ENCODE results near the gene ARMC2.
"Not testable (repeated sequence)": the region's sequence is repeated elsewhere in the genome, so short reads cannot be mapped to it uniquely, and the experiment has no call there.

Gene ARMC2

DNA sequence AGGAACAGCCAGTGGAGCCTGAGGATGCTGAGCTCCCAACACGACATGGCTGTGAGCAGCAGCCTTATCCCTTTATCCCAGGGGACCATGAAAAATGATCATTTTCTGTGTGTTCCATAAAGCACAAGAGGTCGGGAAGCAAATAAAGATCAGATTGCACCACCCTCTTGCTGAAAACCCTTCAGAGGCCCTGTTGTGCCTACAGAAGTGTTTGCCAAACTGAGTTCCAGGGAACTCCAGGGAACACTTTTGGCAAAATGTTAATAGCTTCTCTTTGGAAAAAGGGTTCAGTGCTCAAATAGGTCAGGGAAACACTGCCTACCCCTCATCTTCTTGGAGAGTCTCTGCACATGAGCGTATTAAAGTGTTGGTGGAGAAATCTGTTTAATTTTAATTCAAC lies 24.4 kb downstream of the ARMC2 start:
- DNase-seq: no peak

DNA sequence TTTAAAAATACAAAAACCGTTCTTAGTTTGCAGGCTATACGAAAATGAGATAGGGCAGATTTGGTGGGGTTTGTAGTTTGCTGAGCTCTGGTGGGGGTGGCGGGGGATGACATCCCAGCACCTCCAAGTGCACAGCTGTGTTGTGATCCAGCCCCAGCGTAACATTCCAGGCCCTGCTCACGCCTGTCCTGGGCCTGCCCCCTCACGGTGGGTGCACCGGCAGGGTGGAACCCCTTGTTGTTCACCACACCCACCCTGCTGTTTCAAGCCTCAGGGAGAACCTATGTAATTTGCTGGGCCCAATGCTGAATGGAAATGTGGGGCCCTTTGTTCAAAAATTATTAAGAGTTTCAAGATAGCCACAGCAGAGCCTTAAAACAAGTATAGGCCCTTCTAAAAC lies 25.0 kb downstream of the ARMC2 start:
- no peak for DNase-seq

- DNase-seq: no peak
Measured at GRCh38 chr6:108873971-108874370, 25.7 kb downstream of the ARMC2 start.

- no peak for DNase-seq
Measured at GRCh38 chr6:108874470-108875160, 26.4 kb downstream of the ARMC2 start.

- DNase-seq: no peak
Measured at GRCh38 chr6:108875161-108875555, 26.9 kb downstream of the ARMC2 start.

DNA sequence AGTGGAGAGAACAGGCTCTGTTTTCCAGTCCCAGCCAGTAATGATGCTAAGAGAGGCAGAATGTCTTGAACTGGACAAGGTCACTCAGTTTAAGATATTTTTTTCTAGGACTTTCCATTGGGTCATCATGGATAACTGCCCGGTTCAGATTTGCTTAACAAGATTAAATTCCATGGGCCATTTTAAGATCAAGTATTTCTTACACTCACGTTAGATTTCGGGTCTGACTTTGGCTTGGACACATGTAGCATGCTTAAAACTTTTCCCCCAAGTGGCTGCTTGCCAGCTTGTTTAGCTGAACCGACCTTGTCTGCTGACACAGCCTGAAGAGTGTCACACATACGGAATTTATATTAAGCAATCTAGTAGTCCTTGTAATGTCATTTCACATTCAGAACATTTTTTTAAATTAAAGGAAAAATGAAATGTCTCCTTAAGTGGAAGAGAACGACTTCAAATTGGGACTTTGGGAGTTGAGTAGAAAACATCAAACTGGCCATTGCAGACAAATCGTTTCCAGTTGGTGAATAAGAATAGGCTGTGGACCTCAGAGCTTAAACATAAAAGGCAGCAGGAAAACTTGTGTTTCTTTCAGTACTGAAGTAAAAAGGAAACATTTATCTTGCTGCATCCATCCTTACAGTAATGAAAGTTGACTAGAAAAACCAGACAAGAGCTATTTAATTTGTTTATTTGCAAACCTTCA lies 29.0 kb downstream of the ARMC2 start:
- no peak for DNase-seq

DNA sequence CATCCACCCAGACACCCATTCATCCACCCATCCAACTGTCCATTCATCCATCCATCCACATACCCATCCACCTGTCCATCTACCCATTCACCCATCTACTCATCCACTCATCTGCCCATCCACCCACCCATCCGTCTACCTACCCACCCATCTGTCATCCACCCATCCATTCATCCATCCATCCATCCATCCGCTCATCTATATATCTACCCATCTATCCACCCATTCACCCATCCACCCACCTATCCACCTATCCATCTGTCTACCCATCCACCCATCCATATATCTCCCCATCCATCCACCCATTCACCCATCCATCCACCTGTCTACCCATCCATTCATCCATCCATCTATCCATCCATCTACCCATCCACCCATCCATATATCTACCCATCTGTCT lies 30.7 kb downstream of the ARMC2 start:
- no peak for DNase-seq

GRCh38 chr6:108883172-108883571 lies 35.0 kb downstream of the ARMC2 start:
- no peak for DNase-seq

DNA sequence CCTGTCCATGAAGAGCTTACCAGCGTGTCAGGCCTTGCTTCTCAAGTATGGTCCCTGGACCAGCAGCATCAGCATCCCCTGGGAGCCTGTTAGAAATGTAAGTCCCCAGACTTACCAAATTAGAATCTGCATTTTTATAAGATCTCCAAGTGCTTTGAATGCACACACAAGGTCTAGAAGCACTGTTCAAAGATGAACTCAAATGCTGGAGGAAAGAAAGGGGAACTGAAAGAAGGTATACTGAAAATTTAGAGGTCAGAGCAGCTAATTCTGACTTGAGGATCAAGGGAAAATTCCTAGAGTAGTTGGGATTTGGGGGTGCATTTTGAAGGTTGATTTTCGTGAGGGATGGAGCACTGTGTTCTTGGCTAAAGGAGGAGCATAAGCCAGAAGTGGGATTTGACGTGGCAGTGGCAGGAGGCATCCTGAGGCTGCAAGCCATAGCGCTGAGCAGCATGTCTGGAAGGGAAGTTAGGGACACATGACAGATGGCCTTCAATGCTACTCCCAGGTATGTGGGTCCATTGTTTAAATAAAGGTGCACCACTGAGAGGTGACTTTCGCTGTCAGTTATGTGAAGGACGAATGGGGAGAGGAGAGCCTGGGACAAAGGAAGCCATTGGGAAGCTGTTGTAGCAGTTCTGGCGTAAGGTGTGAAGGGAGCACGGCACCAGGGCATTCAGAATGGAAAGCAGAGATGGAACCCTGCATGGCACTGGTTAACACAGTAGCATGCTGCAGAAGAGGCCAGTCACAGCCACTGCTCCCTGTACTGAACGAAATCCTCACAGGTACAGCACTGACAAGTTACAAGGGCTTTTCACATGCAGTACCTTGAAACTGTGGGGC lies 36.2 kb downstream of the ARMC2 start:
- DNase-seq: no peak

GRCh38 chr6:108888052-108888451 lies 39.8 kb downstream of the ARMC2 start:
- DNase-seq: no peak

GRCh38 chr6:108888745-108889144 lies 40.5 kb downstream of the ARMC2 start:
- DNase-seq: no peak

GRCh38 chr6:108890898-108891297 lies 42.7 kb downstream of the ARMC2 start:
- not testable (repeated sequence) for DNase-seq

- DNase-seq: no peak
Measured at GRCh38 chr6:108895571-108895970, 47.3 kb downstream of the ARMC2 start.

GRCh38 chr6:108896111-108896661 lies 48.0 kb downstream of the ARMC2 start:
- no peak for DNase-seq

- no peak for DNase-seq
Measured at GRCh38 chr6:108897371-108897770, 49.1 kb downstream of the ARMC2 start.

DNA sequence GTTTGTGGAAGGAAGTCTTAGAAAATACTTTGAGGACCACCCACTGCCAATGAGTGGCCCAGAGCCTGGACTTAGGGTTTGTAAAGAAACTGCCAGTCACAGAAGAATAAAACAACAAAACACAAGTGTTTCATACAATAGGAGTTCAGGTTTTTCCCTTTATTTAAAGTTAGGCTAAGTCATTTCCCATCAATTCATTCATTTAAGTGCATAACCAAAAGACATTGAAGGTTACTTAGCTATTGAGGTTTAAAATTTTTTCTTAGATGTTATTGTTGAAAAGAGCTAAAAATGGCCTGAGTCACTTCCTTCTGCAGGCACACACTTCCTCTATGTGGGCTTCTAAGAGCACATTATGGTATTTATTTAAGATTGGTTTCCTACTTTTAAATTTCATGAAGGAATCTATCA lies 54.2 kb downstream of the ARMC2 start:
- DNase-seq: no peak

GRCh38 chr6:108903796-108904195 lies 55.6 kb downstream of the ARMC2 start:
- DNase-seq: no peak

- DNase-seq: no peak
Measured at GRCh38 chr6:108904741-108905140, 56.5 kb downstream of the ARMC2 start.

DNA sequence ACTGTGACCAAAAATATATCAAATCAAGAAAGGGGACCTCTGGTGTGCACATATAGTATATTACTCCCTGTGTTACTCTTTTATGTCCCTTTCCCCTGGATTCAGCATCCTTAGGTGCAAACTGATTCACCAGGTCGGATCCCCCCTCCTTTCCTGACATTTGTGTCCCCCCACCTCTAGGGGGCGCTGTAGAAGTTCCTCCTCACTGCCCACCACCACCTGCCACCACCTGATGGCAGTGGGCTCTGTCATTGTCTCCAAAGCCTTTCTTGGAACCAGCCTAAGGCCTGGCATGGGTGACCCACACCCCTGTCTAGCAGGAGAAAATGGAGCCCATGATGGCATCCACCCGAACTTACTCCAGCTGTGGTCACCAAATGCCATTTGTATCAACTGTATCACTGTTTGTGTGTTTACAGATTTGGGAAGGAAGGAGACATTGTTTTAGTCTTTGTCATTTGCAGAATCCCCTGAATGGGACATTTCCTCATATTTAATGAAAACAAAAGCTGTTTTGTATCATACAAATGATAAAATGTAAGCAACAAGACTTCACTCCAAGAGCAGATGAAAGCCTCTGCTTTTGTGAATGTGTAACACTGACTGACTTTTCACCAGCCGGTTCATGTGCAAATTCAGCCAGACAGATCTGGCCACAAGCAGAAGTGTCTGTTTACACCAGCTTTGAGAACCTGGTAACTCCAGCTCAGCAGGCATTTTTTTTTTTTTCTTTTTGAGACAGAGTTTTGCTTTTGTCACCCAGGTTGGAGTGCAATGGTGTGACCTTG lies 66.2 kb downstream of the ARMC2 start:
- DNase-seq: peak; percentile 16

DNA sequence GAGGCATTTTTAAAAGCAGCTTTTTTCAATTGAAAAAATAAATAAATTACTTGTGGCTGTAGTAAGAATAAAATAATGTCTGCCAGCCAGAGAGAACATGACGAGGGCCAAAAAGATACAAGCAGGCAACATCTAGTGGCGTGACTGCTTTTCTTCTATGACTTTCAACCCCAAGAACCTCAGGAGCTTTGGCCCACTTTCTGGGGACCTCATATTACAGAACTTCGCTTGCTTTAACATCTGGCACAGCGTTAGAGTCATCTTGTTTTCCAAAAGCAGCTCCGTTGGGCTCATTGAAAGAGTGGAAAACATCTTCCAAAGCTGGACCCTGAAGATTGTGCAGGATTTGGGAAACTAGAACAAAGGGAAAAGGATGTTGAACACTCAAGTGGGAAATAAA lies 67.0 kb downstream of the ARMC2 start:
- no peak for DNase-seq

GRCh38 chr6:108916026-108916686 lies 67.9 kb downstream of the ARMC2 start:
- no peak for DNase-seq

- no peak for DNase-seq
Measured at GRCh38 chr6:108920751-108921150, 72.5 kb downstream of the ARMC2 start.

Measured in NCI-H2171 (cell line).